HG03108 (cell line): ENCODE results near the gene ANKFN1.

ENCODE experiments used
- ATAC-seq: cut with Tn5 transposase; IDR thresholded peaks from one replicate; pipeline ENCODE4 v1.9.1; 2021; ENCODE audit warnings: moderate library complexity; ENCODE audit not compliant: unreplicated experiment

Gene ANKFN1

DNA sequence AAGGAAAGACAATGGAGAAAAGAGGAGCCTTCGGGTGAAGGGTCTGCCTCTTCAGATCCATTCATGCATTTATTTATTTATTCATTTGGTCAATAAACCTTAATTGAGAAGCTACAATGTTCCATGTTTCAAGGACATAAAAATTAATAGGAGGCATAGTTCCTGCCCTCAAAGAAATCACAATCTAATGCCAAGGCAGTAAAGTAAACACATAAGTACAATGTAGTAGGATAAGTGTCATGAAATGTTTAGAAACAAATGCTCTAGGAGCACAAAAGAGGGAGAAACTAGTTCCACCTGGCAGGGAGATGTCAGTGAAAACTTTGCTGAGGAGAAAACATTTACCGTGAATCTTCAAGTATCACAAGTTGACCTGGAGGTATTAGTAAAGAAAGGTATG lies 336.7 kb downstream of the ANKFN1 start:
- no peak for ATAC-seq

DNA sequence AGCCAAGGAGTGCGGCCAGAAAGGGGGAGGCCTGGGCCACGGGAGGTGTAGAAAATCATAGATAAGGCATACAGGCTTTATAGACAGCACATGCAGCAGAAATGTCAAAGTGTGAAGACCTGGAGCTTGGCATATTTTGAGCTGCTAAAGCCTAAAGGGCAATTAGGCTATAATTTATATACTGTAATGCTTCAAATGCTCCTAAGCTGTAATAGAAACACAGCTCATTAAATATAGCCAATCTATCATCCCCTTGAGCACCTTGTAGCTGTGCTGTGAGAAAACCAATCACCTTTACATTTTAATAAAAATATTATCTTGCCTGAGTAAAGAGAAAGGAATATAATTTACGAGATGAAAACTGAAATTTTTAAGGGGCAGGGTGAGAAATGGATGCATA lies 342.3 kb downstream of the ANKFN1 start:
- ATAC-seq, result no peak

GRCh38 chr17:56497132-56497531 lies 343.9 kb downstream of the ANKFN1 start:
- no peak for ATAC-seq

DNA sequence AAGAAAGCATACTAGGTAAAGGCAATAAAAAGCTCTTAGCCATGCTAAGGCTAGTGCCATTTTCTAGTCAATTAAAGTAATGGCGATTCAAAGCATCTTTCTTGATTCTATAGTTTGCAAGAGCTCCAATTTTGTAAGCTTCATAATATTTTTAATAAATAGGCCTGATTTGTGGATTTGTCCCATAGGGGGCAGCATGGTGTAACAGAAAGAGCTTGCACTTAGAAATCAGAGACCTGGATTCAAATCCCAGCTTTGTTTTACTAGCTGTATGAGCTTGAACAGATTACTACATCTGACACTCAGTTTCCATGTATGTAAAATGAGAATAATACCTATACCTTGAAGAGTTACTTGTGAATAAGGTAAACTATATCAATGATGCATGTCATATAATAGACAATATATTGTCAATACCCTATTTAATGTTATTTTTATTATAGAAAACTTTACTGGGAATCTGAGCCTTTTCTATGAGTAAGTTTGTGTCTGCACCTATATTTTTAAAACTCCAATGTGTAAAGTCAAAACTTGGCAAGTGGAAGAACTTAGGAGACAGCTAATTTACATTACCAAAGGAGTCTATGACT lies 346.6 kb downstream of the ANKFN1 start:
- no peak for ATAC-seq

- no peak for ATAC-seq
These were observed 348.9 kb downstream of the ANKFN1 start for GRCh38 chr17:56502120-56502654.

DNA sequence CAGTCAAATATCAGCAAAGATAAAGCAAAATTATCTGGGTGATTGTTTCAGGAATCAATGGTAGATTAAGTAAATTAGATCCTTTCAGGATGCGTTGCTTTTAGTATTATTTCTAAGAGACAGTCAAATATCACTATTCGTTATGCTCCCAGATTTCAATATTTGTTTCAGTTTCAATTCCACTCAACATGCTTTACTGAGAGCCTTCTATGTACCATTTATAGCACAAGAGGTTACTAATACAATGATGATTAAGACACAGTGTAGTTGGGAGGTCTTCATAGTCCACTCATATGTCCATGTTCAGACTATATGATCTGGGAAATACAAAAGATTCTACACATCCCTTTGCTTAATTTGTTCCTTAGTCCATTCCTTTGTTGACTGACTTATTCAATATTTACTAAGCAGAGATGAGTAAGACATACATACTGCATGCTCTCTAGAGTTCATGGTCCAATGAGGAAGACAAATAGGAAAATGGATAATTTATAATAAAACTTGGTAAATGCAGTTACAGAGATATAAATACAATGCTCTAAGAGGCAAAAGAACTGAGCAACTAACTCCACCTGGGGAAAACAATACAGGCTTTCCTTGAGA lies 352.0 kb downstream of the ANKFN1 start:
- no peak for ATAC-seq

DNA sequence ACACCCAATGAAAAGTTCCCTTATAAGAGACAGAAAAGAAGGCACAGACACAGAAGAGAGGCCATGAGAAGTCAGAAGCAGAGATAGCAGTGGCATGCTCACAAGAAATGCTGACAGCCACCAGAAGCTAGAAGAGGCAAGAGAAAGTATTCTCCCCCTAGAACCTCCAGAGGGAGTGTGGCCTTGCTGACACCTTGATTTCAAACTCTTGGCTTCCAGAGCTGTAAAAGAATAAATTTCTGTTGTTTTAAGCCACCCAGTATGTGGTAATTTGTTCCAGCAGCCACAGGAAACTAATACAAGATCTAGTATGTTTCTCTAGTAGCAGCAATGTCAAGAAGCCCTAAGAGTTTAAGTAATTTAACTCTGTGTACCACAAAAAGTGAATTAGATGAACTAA lies 353.1 kb downstream of the ANKFN1 start:
- ATAC-seq, result no peak

- ATAC-seq, result no peak
These were observed 357.5 kb downstream of the ANKFN1 start for GRCh38 chr17:56510554-56511342.

DNA sequence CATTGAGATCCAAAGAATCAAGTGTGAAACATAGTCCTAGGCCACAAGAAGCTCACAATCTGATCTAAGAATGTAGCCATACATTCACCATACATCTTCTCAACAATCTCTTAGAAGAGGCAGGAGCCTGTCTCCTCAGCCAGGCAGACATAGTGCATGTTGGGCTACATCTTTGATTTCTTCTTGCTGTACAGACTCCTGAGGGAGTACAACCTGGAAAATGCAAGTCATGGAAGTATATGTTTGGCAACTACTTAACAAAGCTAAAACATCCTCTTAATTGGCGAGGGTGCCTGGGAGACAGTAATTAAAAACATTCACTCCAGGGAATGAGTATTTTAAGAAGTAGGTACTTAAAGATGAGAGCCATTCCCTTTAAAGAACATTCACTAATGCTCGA lies 361.0 kb downstream of the ANKFN1 start:
- ATAC-seq, result no peak

DNA sequence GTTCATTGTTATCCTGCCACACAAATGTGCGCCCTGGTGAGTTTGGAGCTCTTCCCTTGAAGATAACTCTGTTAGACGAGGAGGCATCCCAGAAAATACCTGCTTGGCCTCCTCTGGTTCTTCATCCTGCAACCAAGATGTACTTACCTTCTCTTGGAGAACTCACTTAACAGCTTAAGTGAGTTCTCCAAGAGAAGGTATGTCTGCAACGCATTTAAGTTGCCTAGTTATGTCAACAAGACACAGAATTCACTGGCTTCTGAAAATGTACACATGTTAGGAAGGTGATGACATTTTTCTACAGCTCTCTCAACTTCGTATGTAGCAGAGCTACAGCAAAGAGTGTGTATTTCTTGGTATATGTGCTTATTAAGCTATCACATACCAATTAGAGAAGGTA lies 361.6 kb downstream of the ANKFN1 start:
- no peak for ATAC-seq

DNA sequence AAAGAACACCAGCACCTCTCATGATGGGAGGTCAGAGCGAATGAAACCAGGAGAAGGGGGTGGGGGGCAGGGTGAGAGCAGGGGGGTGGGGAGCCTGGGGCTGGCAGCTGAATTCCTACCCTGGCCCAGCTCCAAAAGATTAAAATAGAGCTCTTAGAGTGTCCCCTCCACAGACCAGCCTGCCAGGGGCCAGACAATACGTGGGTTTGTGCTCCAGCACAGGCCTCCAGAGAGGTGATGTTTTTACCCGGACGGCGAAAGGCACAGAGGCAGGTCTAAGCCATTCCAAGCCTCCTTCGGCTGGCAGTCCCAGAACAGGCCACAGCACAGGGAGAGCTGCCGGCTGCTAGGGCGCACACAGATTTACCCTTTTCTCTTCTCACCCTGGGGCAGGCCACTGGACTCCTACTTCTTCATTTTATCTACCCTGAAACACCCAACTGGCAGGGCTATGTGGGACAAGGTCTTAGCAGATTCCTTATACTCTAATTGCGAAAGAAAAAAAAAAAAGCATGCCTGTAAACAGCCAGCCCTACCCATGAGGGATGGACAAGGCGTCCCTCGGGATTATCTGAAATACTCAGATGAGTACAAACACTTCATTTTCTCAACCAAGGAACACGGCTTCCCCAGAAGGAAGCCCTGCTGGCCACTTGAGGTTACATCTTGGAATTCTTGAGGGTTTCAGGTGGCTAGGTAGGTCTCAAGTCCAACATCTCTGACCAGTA lies 368.3 kb downstream of the ANKFN1 start:
- ATAC-seq, result no peak

GRCh38 chr17:56523042-56523441 lies 369.8 kb downstream of the ANKFN1 start:
- no peak for ATAC-seq

GRCh38 chr17:56528696-56529095 lies 375.4 kb downstream of the ANKFN1 start:
- no peak for ATAC-seq

- no peak for ATAC-seq
These were observed 379.7 kb downstream of the ANKFN1 start for GRCh38 chr17:56532926-56533325.

DNA sequence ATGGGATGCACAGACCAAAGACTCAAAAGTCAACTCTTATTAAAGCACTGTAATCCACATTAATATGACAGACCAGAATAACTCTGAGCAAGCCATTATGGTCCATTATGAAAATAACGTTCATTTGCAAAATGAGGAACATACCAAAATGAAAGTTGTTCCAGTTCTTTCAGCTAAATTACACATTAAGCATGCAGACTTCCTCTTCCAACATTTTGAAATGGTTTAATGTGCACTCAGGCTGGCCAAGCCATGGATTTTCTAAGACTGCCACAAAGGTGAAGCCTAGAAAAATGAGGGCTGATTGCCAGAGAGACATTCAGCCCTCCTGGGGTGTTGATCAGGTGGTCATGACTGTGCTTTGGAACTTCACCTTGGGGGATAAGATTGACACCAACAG lies 383.5 kb downstream of the ANKFN1 start:
- ATAC-seq, result no peak

- no peak for ATAC-seq
These were observed 387.6 kb downstream of the ANKFN1 start for GRCh38 chr17:56540836-56541235.

DNA sequence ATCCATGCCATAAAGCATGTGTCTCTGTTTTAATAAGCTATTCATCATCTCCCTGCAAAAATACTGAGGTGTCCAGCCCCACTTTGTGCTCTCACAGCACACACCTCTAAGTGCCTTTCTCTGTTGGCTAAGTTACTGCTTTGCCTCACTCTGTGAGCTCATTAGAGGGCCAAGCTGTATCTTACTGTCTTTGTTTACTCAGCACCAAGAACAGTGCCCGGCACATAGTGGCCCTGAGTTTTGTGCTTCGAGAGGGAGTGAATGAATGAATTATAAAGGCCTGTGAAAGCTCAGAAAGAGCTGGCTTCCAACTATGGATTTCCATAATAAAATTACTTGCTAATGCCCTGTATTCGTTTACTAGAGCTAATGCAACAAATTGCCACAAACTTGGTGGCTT lies 390.0 kb downstream of the ANKFN1 start:
- ATAC-seq, result no peak

- no peak for ATAC-seq
These were observed 391.8 kb downstream of the ANKFN1 start for GRCh38 chr17:56545106-56545505.

DNA sequence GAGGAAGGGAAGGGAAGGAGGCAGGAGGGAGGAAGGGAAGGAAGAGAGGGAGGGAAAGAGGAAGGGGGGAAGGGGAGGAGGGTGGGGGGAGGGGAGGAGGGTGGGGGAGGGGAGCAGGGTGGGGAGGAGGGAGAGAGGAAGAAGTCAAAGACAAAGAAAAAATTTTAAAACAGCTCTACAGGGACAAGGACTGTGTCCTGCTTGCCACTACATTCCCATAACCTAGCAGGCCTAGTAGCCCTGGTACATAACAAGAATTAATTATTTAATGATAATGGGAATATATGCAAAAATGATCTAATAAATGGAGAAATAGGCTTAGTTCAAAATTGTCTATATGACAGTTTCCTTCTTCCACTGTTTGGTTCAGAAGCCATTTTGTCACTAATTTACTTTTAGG lies 392.7 kb downstream of the ANKFN1 start:
- ATAC-seq, result no peak

- no peak for ATAC-seq
These were observed 395.4 kb downstream of the ANKFN1 start for GRCh38 chr17:56548661-56549060.

- no peak for ATAC-seq
These were observed 396.2 kb downstream of the ANKFN1 start for GRCh38 chr17:56549501-56549900.
